H9 (cell line): ENCODE measurements around the gene ACER3. TPM values are rescaled to one million over a fixed set of nuclear protein-coding genes. Genes with fewer than 3 reads are reported as not detected.

Experiments used
- DNase-seq: peaks from one replicate; pipeline ENCODE4 v3.0.0-alpha.2; 2017
- H2AFZ ChIP-seq: one replicate; pipeline ENCODE4 v1.6.1; 2013; ENCODE audit warnings: mild to moderate bottlenecking, low read length, control low read depth, moderate library complexity
- H2AK5ac ChIP-seq: 2 replicates; pipeline ENCODE4 v1.6.1; 2013; ENCODE audit warnings: low read length, control low read depth, mixed read lengths; ENCODE audit not compliant: insufficient read length
- H2BK120ac ChIP-seq: one replicate; pipeline ENCODE4 v1.6.1; 2013; ENCODE audit warnings: low read depth, mild to moderate bottlenecking, low read length, control low read depth, inconsistent platforms; ENCODE audit not compliant: poor library complexity, severe bottlenecking
- H2BK12ac ChIP-seq: 2 replicates; pipeline ENCODE4 v1.6.1; 2013; ENCODE audit warnings: low read length, control low read depth, mixed read lengths, low read depth; ENCODE audit not compliant: insufficient read length
- H2BK15ac ChIP-seq: 2 replicates; pipeline ENCODE4 v1.6.1; 2013; ENCODE audit warnings: low read depth, low read length, control low read depth
- H2BK20ac ChIP-seq: one replicate; pipeline ENCODE4 v1.6.1; 2013; ENCODE audit warnings: low read depth, mild to moderate bottlenecking, low read length, control low read depth, inconsistent platforms; ENCODE audit not compliant: poor library complexity, severe bottlenecking
- H2BK5ac ChIP-seq: 2 replicates; pipeline ENCODE4 v1.6.1; 2013; ENCODE audit warnings: low read length, control low read depth, mixed read lengths; ENCODE audit not compliant: insufficient read length
- H3K14ac ChIP-seq: 2 replicates; pipeline ENCODE4 v1.6.1; 2013; ENCODE audit warnings: low read length, control low read depth; ENCODE audit not compliant: insufficient read depth
- H3K18ac ChIP-seq: 2 replicates; pipeline ENCODE4 v1.6.1; 2013; ENCODE audit warnings: low read depth, mild to moderate bottlenecking, mixed read lengths, low read length, control low read depth; ENCODE audit not compliant: insufficient read length
- H3K23ac ChIP-seq: 2 replicates; pipeline ENCODE4 v1.6.1; 2013; ENCODE audit warnings: low read length, control low read depth, mixed read lengths, low read depth; ENCODE audit not compliant: insufficient read length
- H3K23me2 ChIP-seq: 2 replicates; pipeline ENCODE4 v1.6.1; 2013; ENCODE audit warnings: low read depth, mild to moderate bottlenecking, mixed read lengths, low read length, control low read depth; ENCODE audit not compliant: insufficient read length, poor library complexity, severe bottlenecking
- H3K27ac ChIP-seq: 2 replicates; pipeline ENCODE4 v1.5.1; 2013; ENCODE audit warnings: low read length, control low read depth, mixed read lengths, low read depth; ENCODE audit not compliant: insufficient read length
- H3K27me3 ChIP-seq: 2 replicates; pipeline ENCODE4 v1.6.1; 2013; ENCODE audit warnings: low read length, control low read depth, inconsistent platforms; ENCODE audit not compliant: insufficient read depth
- H3K4ac ChIP-seq: 2 replicates; pipeline ENCODE4 v1.6.1; 2013; ENCODE audit warnings: low read depth, mild to moderate bottlenecking, control low read depth, inconsistent platforms, low read length, moderate library complexity
- H3K4me1 ChIP-seq: 2 replicates; pipeline ENCODE4 v1.6.1; 2013; ENCODE audit warnings: low read length, control low read depth, inconsistent platforms; ENCODE audit not compliant: insufficient read depth
- H3K4me2 ChIP-seq: 2 replicates; pipeline ENCODE4 v1.6.1; 2013; ENCODE audit warnings: low read length, control low read depth, mixed read lengths; ENCODE audit not compliant: insufficient read length, insufficient read depth
- H3K56ac ChIP-seq: 2 replicates; pipeline ENCODE4 v1.6.1; 2013; ENCODE audit warnings: low read depth, mild to moderate bottlenecking, mixed read lengths, low read length, control low read depth; ENCODE audit not compliant: insufficient read length
- H3K79me1 ChIP-seq: 2 replicates; pipeline ENCODE4 v1.6.1; 2013; ENCODE audit warnings: low read depth, mild to moderate bottlenecking, moderate library complexity, low read length, control low read depth, inconsistent platforms; ENCODE audit not compliant: insufficient read depth, poor library complexity, severe bottlenecking
- H3K79me2 ChIP-seq: 2 replicates; pipeline ENCODE4 v1.6.1; 2013; ENCODE audit warnings: low read length, control low read depth, inconsistent platforms; ENCODE audit not compliant: insufficient read depth
- H3K9ac ChIP-seq: 2 replicates; pipeline ENCODE4 v1.6.1; 2013; ENCODE audit warnings: low read length, control low read depth, mixed read lengths; ENCODE audit not compliant: insufficient read length; ENCODE audit errors: extremely low read depth
- H3K9me3 ChIP-seq: one replicate; pipeline ENCODE4 v1.6.1; 2013; ENCODE audit warnings: low read depth, low read length, inconsistent platforms; ENCODE audit not compliant: control insufficient read depth
- H3T11ph ChIP-seq: one replicate; pipeline ENCODE4 v1.6.1; 2013; ENCODE audit warnings: mild to moderate bottlenecking, low read length, control low read depth, inconsistent platforms
- H4K20me1 ChIP-seq: one replicate; pipeline ENCODE4 v1.6.1; 2013; ENCODE audit not compliant: control insufficient read depth, insufficient read length, insufficient read depth
- H4K5ac ChIP-seq: 2 replicates; pipeline ENCODE4 v1.6.1; 2013; ENCODE audit warnings: low read depth, mild to moderate bottlenecking, mixed read lengths, low read length, control low read depth; ENCODE audit not compliant: insufficient read length
- H4K8ac ChIP-seq: replicated peaks from 2 replicates; pipeline ENCODE4 v1.6.1; 2013; ENCODE audit warnings: low read length, control low read depth, mixed read lengths, low read depth; ENCODE audit not compliant: insufficient read length
- H4K91ac ChIP-seq: 2 replicates; pipeline ENCODE4 v1.6.1; 2013; ENCODE audit warnings: low read depth, mild to moderate bottlenecking, moderate library complexity, mixed read lengths, low read length, control low read depth; ENCODE audit not compliant: insufficient read length
- H3K27ac Mint-ChIP-seq, 3 experiments: 2 replicates in 2 of 3; 3 replicates in 1 of 3; pipeline ENCODE4 v1.8.0; 2020 to 2021; ENCODE audit warnings: mixed read lengths in 3 of 3, mild to moderate bottlenecking in 1 of 3, moderate library complexity in 1 of 3
- H3K27me3 Mint-ChIP-seq: 2 replicates; pipeline ENCODE4 v1.8.0; 2021; ENCODE audit warnings: low read depth, mild to moderate bottlenecking, moderate library complexity, mixed read lengths
- H3K36me3 Mint-ChIP-seq, 3 experiments: 2 replicates in 2 of 3; 3 replicates in 1 of 3; pipeline ENCODE4 v1.8.0; 2020 to 2021; ENCODE audit warnings: low read depth in 3 of 3, mixed read lengths in 3 of 3; ENCODE audit not compliant: insufficient read depth in 1 of 3
- H3K4me1 Mint-ChIP-seq, 2 experiments: 2 replicates each; pipeline ENCODE4 v1.8.0; 2020; ENCODE audit warnings: mixed read lengths in 2 of 2
- H3K4me3 Mint-ChIP-seq, 2 experiments: 2 replicates in 1 of 2; 3 replicates in 1 of 2; pipeline ENCODE4 v1.8.0; 2020 to 2021; ENCODE audit warnings: mild to moderate bottlenecking in 2 of 2, mixed read lengths in 2 of 2, moderate library complexity in 1 of 2
- H3K9me3 Mint-ChIP-seq, 2 experiments: 2 replicates in 1 of 2; 3 replicates in 1 of 2; pipeline ENCODE4 v1.8.0; 2020; ENCODE audit warnings: mild to moderate bottlenecking in 2 of 2, mixed read lengths in 2 of 2, moderate library complexity in 1 of 2
- CTCF ChIP-seq: fragments of 200-600 bp; sonication (generic); conservative IDR thresholded peaks from 3 replicates; pipeline ENCODE4 v1.8.0; 2021; ENCODE audit warnings: antibody characterized with exemption, mild to moderate bottlenecking
- WGBS: extraction: QIAGEN DNeasy Blood & Tissue Kit; methylation state at CpG from one replicate; pipeline ENCODE4 v1.1.7; 2013; ENCODE audit warnings: missing lambda C conversion rate, low lambda C conversion rate, mixed read lengths; ENCODE audit not compliant: insufficient read length; ENCODE audit errors: extremely low coverage; 5-methylcytosine and 5-hydroxymethylcytosine counted together
- total RNA-seq: library from RNA; stranded (reverse); gene quantifications from 2 replicates; pipeline ENCODE4 v1.2.1, GENCODE V29; 2021

Gene ACER3
- total RNA-seq, 1 experiment from 2014 or later: 14.7 TPM

GRCh38 chr11:76846441-76846840 is 14.3 kb upstream of the ACER3 start:
- Histone ChIP-seq H2AK5ac (no peak overlapping the region), H3K4me2 (no peak overlapping the region), H2BK120ac (no peak overlapping the region), H2BK12ac (no peak overlapping the region), H3K18ac (no peak overlapping the region), H2AFZ (no peak overlapping the region), H3K23ac (no peak overlapping the region), H3K27me3 (no peaks in the 10 kb centered on the region), H3T11ph (no peak overlapping the region), H2BK20ac (no peak overlapping the region), H3K4ac (no peak overlapping the region), H4K5ac (no peak overlapping the region), H2BK15ac (no peak overlapping the region), H3K79me2 (no peaks in the 10 kb centered on the region), H4K91ac (no peak overlapping the region), H3K9ac (no peak overlapping the region), H3K56ac (no peak overlapping the region), H4K8ac (no peak overlapping the region), H3K79me1 (no peaks in the 10 kb centered on the region), H3K23me2 (no peaks in the 10 kb centered on the region), H2BK5ac (no peak overlapping the region), H3K14ac (no peak overlapping the region), H3K4me1 (no peaks in the 10 kb centered on the region), H3K27ac (no peak overlapping the region), H4K20me1 (no peaks in the 10 kb centered on the region), H3K9me3 (no peaks in the 10 kb centered on the region)
- no peak for TF ChIP-seq CTCF
- Mint-ChIP-seq H3K27ac (no peak overlapping the region), H3K27me3 (no peaks in the 10 kb centered on the region; the same call in none of the 2 replicates), H3K36me3 (peaks cover 0 to 4% (median 0%) of the 10 kb centered on the region in 3 experiments; a peak in 2 of 7 replicates), H3K4me1 (peaks cover 8 to 13% of the 10 kb centered on the region in 2 experiments), H3K9me3 (peaks cover 0 to 3% of the 10 kb centered on the region in 2 experiments; a peak in 2 of 5 replicates), H3K4me3 (no peak overlapping the region)
- WGBS: no CpG with 5 or more reads among the region's 3 CpGs
- DNase-seq: no peak
